HCT116 (cell line): ENCODE results near the gene RAPGEF6.

ENCODE experiments used
- CTCF ChIP-seq, 3 experiments: fragments of 200-600 bp in 1 of 3; sonication (generic) in 1 of 3; IDR thresholded peaks in 2 of 3; conservative IDR thresholded peaks in 1 of 3; 2 replicates each; pipeline ENCODE4 v1.5.1; 2012 to 2017; ENCODE audit warnings: low read depth in 2 of 3, low read length in 2 of 3, antibody characterized with exemption in 1 of 3, borderline replicate concordance in 1 of 3, control low read depth in 1 of 3, mild to moderate bottlenecking in 1 of 3, mixed read lengths in 1 of 3, mixed run types in 1 of 3, moderate library complexity in 1 of 3; ENCODE audit not compliant: insufficient read depth in 1 of 3
- REST ChIP-seq: IDR thresholded peaks from 2 replicates; pipeline ENCODE4 v1.6.1; 2012; ENCODE audit warnings: low read depth
- ZNF274 ChIP-seq: fragments of 200-500 bp; sonication (Bioruptor generic); IDR thresholded peaks from 2 replicates; pipeline ENCODE4 v1.6.1; 2014; ENCODE audit warnings: mild to moderate bottlenecking, low read depth, low read length, inconsistent platforms

- TF ChIP-seq REST (no peak), CTCF (IDR thresholded peaks at IDR 0.05 in 2 of 3, conservative IDR thresholded peaks at IDR 0.05 in 1 of 3; ENCODE audit: borderline replicate concordance in 1 of 3, insufficient read depth in 1 of 3, low read depth in 2 of 3, low read length in 2 of 3) (no peak), ZNF274 (no peak)
Observed at GRCh38 chr5:131671409-131671808, 36.4 kb upstream of the RAPGEF6 start.
